Osteocyte (in vitro differentiated cells): ENCODE results near the gene HLCS. TPM values are rescaled to one million over a fixed set of nuclear protein-coding genes. Genes with fewer than 3 reads are reported as not detected.
A peak's percentile ranks its signal among the peaks of the same experiment; 100 is the strongest.

ENCODE experiments used
- DNase-seq: peaks from one replicate; pipeline ENCODE4 v3.0.0; 2021; ENCODE audit warnings: mixed read lengths; ENCODE audit not compliant: unreplicated experiment; ENCODE audit errors: extremely low spot score
- H3K27ac Mint-ChIP-seq: one replicate; pipeline ENCODE4 v1.8.0; 2021; ENCODE audit warnings: mild to moderate bottlenecking, mixed read lengths; ENCODE audit not compliant: unreplicated experiment
- H3K27me3 Mint-ChIP-seq: one replicate; pipeline ENCODE4 v1.8.0; 2021; ENCODE audit warnings: mixed read lengths; ENCODE audit not compliant: unreplicated experiment
- H3K36me3 Mint-ChIP-seq: one replicate; pipeline ENCODE4 v1.8.0; 2021; ENCODE audit warnings: mixed read lengths; ENCODE audit not compliant: unreplicated experiment
- H3K4me1 Mint-ChIP-seq: one replicate; pipeline ENCODE4 v1.8.0; 2021; ENCODE audit warnings: mixed read lengths; ENCODE audit not compliant: unreplicated experiment
- H3K4me3 Mint-ChIP-seq: one replicate; pipeline ENCODE4 v1.8.0; 2021; ENCODE audit warnings: mild to moderate bottlenecking, moderate library complexity, mixed read lengths; ENCODE audit not compliant: unreplicated experiment
- H3K9me3 Mint-ChIP-seq: one replicate; pipeline ENCODE4 v1.8.0; 2021; ENCODE audit warnings: mixed read lengths; ENCODE audit not compliant: unreplicated experiment
- CTCF ChIP-seq: fragments of 200-600 bp; sonication (generic); IDR thresholded peaks from 2 replicates; pipeline ENCODE4 v1.5.0; 2021; ENCODE audit warnings: antibody characterized with exemption, mild to moderate bottlenecking, moderate library complexity
- total RNA-seq: library from RNA; stranded (reverse); gene quantifications from 2 replicates; pipeline ENCODE4 v1.2.1, GENCODE V29; 2021

Gene HLCS
- total RNA-seq, 1 donor from 2014 or later = 26.7 TPM

- H3K36me3 Mint-ChIP-seq = peaks cover 23% of the 10 kb centered on the region
- no peak for TF ChIP-seq CTCF
- no peaks in the 10 kb centered on the region for H3K9me3 Mint-ChIP-seq
- H3K27me3 Mint-ChIP-seq = no peaks in the 10 kb centered on the region
- H3K4me1 Mint-ChIP-seq = peaks cover 26% of the 10 kb centered on the region
- H3K4me3 Mint-ChIP-seq = no peak overlapping the region
- H3K27ac Mint-ChIP-seq = peak overlapping the region; percentile 28
- DNase-seq = no peak
Observed at GRCh38 chr21:36756527-36756926, 209.9 kb downstream of the HLCS start.

GRCh38 chr21:36754241-36754898 lies 212.1 kb downstream of the HLCS start:
- no peaks in the 10 kb centered on the region for H3K27me3 Mint-ChIP-seq
- H3K4me1 Mint-ChIP-seq = peaks cover 33% of the 10 kb centered on the region
- DNase-seq = no peak
- no peak overlapping the region for H3K27ac Mint-ChIP-seq
- no peaks in the 10 kb centered on the region for H3K9me3 Mint-ChIP-seq
- no peak for TF ChIP-seq CTCF
- peaks cover 19% of the 10 kb centered on the region for H3K36me3 Mint-ChIP-seq
- no peak overlapping the region for H3K4me3 Mint-ChIP-seq

- H3K36me3 Mint-ChIP-seq = peaks cover 18% of the 10 kb centered on the region
- H3K27me3 Mint-ChIP-seq = no peaks in the 10 kb centered on the region
- H3K4me1 Mint-ChIP-seq = peaks cover 33% of the 10 kb centered on the region
- no peak overlapping the region for H3K4me3 Mint-ChIP-seq
- TF ChIP-seq CTCF = no peak
- peak overlapping the region; percentile 36 for H3K27ac Mint-ChIP-seq
- DNase-seq = no peak
- H3K9me3 Mint-ChIP-seq = no peaks in the 10 kb centered on the region
Observed at GRCh38 chr21:36753556-36753955, 212.9 kb downstream of the HLCS start.

- peaks cover 15% of the 10 kb centered on the region for H3K36me3 Mint-ChIP-seq
- no peaks in the 10 kb centered on the region for H3K27me3 Mint-ChIP-seq
- H3K27ac Mint-ChIP-seq = no peak overlapping the region
- peaks cover 35% of the 10 kb centered on the region for H3K4me1 Mint-ChIP-seq
- DNase-seq = no peak
- H3K9me3 Mint-ChIP-seq = no peaks in the 10 kb centered on the region
- TF ChIP-seq CTCF = no peak
- no peak overlapping the region for H3K4me3 Mint-ChIP-seq
Observed at GRCh38 chr21:36751383-36751782, 215.1 kb downstream of the HLCS start.

GRCh38 chr21:36750576-36750959 lies 215.9 kb downstream of the HLCS start:
- no peak overlapping the region for H3K27ac Mint-ChIP-seq
- peaks cover 35% of the 10 kb centered on the region for H3K4me1 Mint-ChIP-seq
- no peaks in the 10 kb centered on the region for H3K27me3 Mint-ChIP-seq
- no peak for TF ChIP-seq CTCF
- DNase-seq = no peak
- H3K36me3 Mint-ChIP-seq = peaks cover 11% of the 10 kb centered on the region
- no peak overlapping the region for H3K4me3 Mint-ChIP-seq
- H3K9me3 Mint-ChIP-seq = no peaks in the 10 kb centered on the region
